ENCODE results near the gene DMD.
"Not testable (repeated sequence)": the region's sequence is repeated elsewhere in the genome, so short reads cannot be mapped to it uniquely, and the experiment has no call there.

DMD gene

GRCh38 chrX:31663172-31663571 lies 1548.2 kb downstream of the DMD start:
- no peak for DNase-seq

DNA sequence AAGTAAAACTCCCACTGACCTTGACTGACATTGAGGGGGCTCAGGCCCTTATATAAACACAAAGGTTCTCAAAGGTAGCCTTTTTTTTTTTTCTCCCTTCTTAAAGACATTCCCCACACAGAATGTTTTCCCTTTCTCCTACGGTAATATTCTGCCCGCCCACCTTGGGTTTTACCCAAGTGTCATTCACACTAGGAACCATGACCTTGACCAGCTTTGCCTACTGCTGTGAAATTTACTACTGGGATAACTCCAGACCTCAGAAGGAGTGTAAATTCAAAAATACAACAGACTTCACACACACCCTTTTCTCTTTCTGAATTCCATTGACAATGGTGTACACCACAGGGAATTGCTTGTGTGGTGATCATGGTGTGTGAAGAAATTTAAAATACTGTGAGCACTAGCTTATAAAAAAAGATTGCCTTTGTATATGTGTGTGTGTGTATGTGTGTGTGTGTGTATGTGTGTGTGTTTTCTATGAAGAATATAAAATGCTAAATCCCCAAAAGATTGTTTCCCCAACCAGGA lies 1550.0 kb downstream of the DMD start:
- no peak for DNase-seq

- DNase-seq: no peak
Measured at GRCh38 chrX:31658360-31658759, 1553.0 kb downstream of the DMD start.

GRCh38 chrX:31656013-31656412 lies 1555.3 kb downstream of the DMD start:
- no peak for DNase-seq

GRCh38 chrX:31653422-31653821 lies 1557.9 kb downstream of the DMD start:
- no peak for DNase-seq

DNA sequence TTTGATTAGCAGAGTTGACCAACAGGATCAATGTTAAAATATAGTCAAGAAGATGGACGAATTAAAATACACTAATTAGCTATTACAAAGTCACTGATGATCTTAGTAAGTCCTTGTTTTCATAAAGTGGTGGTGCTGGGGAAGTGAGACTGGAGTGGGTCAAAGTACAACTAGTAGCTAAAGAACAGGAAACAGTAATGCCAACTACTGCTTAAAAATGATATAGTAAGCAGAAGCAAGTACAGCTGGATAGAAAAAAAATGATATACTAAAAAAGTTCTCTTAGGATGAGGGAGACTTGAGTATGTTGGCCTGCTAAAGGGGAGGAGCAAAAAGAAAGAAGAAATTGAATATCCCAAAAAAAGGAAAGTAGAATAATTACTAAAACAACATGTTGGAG lies 1558.7 kb downstream of the DMD start:
- DNase-seq: no peak

DNA sequence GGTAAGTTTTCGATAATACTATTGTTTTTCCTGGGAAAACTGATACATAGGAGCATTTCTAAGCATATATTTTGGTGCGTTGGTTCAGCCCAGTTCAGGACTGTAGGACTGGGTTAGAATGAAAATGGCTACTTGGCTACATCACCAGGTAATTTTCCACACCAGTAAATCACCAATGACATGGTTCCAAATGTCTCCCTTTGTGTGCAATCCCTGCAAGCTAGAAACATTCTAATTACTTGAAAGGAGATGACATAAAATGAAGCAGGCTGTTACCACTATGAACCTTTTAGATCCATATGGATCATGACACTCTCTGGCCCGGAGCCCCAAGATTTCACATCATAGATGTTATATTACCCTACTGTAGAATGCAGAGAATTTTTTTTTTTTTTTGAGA lies 1562.1 kb downstream of the DMD start:
- DNase-seq: no peak

- DNase-seq: no peak
Measured at GRCh38 chrX:31633349-31633748, 1578.0 kb downstream of the DMD start.

GRCh38 chrX:31629195-31629594 lies 1582.2 kb downstream of the DMD start:
- DNase-seq: no peak

- DNase-seq: no peak
Measured at GRCh38 chrX:31609130-31609529, 1602.2 kb downstream of the DMD start.

- no peak for DNase-seq
Measured at GRCh38 chrX:31608638-31609037, 1602.7 kb downstream of the DMD start.

- DNase-seq: no peak
Measured at GRCh38 chrX:31606771-31607170, 1604.6 kb downstream of the DMD start.

GRCh38 chrX:31604629-31605221 lies 1606.6 kb downstream of the DMD start:
- DNase-seq: no peak

DNA sequence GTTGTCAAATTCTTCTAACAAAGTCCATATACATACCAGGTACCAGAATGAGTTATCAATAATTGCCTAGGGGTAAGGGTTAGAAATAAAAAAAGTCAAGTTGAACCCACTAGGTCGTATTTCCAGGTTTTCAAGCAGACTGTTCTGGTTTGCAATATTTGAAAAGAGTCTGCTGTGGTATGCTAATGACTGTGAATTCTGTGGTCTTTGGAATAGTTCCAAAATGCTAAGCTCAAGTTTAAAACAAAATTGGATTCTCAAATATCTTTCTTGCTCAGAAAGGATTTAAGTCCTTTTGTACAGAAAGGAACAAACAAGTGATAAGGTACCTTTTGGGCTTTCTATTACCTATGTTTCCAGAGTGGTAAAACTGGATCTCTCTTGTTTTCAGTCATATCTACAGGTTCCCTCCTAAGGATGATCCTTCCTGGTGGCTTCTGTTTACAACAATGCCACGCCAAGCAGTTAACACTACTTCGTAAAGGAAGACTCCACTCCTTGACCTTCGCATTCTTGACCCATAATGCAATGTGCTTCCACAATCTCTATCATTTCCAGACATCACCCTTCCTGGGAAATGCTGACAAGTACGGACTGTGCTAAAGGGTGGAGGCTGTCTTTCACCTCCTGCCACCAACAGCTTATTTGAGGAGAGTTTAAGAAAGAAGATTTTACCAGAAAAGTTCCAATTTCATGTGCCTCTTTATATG lies 1607.8 kb downstream of the DMD start:
- DNase-seq: no peak

DNA sequence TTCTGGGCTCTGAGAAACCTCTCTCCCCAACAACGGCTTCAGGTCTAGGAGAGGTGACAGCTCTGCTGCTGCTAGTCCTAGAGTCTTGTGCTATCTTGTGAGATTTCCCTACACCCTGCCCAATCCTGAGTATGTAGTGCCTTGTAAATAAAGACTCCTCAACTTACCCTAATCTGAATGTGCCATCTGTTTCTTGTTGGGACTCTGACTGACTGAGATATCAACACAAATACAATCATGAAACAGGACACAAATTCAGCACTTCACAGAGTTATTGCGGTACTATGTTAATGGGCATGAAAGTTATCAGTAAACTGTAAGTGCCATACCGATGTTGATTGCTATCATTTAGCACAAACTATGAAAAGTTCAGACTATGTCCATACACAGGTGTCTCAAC lies 1610.5 kb downstream of the DMD start:
- DNase-seq: no peak

DNA sequence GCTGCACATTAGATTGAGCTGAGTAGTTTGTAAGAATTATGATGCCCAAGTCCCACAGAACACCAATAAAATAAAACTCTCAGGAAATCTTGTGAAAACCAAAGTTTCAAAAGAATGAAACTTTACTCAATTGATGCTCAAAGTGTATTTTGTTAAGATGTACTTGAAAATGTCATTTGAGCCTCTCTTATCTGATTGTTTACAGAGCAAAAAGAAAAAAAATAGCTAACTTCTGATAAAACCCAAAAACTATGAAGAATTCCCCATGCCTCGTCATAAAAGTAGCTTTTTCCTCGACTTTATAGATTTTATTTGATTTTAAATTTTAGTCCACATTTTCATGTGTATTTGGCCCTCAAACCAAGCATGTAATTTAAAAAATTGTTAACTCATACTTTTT lies 1618.0 kb downstream of the DMD start:
- no peak for DNase-seq

- DNase-seq: no peak
Measured at GRCh38 chrX:31591355-31591754, 1620.0 kb downstream of the DMD start.

DNA sequence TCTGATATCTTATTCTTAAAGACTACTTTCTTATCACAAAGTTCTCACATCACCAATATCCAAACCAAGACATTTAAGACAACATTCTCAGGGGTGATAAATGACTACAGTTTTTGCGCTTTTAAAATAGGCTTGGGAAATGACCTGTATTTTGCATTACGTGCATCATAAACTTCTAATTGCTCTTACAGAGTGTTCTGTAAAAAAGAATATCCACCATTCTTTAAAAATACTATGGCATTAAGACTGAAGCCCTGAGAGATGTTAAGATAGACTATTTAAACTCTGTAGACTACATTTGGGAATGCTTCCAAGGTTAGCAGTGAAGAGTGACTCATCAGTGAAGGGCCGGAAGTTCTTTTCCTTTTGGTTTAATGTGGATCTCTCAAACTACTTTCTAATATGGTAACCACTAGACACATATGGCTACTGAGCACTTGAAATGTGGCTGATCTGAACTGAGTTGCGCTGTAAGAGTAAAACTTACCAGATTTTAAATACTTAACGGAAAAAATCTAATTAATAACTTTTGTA lies 1620.7 kb downstream of the DMD start:
- DNase-seq: no peak

GRCh38 chrX:31589503-31589902 lies 1621.8 kb downstream of the DMD start:
- no peak for DNase-seq

DNA sequence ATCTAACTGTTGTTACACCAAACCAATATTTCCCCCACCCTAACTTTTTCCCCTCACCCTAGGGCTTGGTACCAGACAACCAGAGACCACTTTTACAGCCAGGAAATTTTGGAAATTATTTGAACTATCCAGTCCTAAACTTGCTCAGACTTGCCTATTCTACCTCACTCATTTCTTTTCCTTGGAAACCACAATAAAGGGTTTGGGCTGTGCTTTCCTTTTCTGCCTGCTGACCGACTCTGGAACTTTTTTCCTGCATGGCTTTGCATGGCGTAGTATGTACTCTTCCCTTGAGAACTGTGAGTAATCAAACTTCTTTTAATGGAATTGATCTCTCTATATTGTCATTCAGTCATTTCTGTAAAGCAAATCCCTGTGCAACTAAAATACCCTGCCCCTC lies 1623.0 kb downstream of the DMD start:
- DNase-seq: no peak

- not testable (repeated sequence) for DNase-seq
Measured at GRCh38 chrX:31583892-31584291, 1627.5 kb downstream of the DMD start.

DNA sequence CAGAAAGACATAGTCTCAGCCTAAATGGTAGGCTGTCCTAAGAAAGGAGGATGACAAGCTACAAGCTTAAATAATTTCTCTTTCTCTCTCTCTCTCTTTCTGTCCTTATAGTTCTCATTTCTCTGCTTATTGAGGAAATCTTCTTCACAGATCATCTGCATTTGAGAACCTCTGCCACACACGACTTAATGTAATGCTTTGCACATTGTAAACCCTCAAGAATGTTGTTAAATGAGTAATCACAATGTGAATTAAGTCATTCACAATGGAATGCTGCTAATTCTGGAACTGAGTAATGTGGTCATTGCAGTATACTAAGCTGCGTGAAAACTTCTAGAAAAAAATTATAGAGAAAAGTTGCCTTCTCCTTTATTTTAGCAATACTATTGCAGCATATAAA lies 1630.6 kb downstream of the DMD start:
- no peak for DNase-seq

DNA sequence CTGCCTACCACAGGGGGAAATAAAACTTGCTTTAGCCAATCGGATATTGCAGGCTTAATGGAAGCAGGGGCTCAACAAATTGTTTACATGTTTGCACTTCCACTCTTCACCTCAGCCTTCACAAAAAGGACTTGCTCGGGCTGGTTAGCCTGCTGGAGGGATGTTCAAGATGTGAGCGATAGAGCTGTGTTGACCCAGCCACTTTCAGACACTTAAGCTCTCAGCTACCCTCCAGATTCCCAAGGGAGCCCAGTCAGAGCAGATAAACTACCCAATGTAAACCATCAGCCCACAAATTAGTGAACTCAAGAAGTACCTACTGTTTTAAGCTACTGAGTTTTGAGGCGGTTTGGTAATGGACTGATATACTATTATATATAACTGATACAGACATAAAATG lies 1631.1 kb downstream of the DMD start:
- DNase-seq: no peak

DNA sequence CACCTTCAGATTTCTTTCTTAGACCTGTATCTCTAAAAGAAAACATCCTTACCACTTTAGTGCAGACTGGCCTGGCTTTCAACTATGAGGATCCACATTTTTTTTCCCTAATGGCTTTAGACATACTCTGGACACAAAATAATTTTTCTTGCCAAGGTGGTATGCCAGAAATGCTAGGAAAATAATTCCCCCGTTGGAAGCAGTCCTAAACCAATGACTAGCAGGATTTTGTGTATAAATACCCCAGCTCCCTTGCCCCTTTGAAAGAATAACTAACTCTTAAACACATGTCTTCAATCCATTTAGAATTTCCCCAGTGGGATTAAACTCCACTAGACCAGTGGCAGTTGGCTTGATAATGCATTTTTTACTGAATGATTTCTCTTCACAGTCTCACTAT lies 1639.0 kb downstream of the DMD start:
- no peak for DNase-seq

DNA sequence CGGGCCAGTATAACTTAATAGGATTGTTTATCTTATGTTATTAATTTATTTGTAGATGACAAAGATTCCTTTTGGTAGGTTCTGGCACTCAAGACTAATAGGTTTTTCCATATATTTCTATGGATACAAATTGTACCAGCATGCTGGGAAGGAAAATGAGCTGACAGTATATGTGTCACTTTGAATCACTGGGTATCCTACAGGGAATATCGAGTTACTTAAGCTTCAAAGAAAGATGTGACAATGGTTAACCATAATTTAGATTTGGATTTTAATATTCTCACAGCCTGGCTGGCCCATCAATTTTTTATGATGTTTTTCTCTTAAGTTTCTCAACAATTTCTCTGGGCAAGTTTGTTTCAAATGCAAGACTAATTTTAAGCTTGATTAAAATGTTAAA lies 1640.7 kb downstream of the DMD start:
- DNase-seq: no peak

Data from NCI-H1048 (cell line).